Stimulated activated CD4-positive, alpha-beta T cell treated with anti-CD3 and anti-CD28 coated beads, Interleukin-1b, Interleukin-23, amount 100 ng/mL, for 1 hour (primary cell): Measurements from ENCODE around the gene PGLYRP1.

Experiments used
- DNase-seq, 2 donors: peaks; one replicate each; pipeline ENCODE4 v3.0.0-alpha.2; 2020; ENCODE audit warnings: low read depth in 2 of 2

PGLYRP1 gene, protein sequence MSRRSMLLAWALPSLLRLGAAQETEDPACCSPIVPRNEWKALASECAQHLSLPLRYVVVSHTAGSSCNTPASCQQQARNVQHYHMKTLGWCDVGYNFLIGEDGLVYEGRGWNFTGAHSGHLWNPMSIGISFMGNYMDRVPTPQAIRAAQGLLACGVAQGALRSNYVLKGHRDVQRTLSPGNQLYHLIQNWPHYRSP

DNA sequence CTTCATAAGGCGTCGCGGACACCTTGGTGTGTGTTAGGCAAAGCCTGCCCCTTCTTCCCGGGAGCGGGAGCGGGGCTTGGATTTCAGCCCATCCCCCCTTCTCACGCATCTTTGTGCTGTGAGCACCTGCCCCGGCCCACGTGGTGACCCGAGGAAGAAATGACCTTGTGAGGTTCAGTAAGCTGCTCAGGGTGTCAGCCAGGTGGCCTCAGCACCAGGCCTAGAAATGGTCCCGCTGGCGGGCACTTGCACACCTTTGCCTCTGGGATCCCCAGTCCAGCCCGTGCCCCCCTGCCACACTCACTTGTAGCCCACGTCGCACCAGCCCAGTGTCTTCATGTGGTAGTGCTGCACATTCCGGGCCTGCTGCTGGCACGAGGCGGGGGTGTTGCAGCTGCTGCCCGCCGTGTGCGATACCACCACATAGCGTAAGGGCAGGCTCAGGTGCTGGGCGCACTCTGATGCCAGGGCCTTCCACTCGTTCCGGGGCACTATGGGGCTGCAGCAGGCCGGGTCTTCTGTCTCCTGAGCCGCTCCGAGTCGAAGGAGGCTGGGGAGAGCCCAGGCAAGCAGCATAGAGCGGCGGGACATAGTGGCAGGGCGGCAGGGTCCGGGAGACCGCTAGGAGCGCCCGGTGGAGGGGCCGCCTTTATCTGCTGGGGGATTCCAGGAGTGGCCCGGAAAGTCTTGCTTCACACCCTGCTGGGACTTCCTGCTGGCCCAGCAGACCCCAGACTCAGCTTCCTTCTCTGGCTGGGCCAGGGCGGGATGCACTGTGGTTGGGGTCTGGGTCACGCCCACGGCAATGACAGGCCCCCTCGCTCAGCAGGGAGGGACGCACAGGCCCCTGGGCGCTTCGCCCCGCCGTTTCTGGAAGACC lies at the start of gene PGLYRP1:
Gene PGLYRP1 (minus strand): TSS at position 623 of the 880 bp plus-strand sequence. CDS start 32 bp downstream, at position 591.
- DNase-seq, result no peak

DNA sequence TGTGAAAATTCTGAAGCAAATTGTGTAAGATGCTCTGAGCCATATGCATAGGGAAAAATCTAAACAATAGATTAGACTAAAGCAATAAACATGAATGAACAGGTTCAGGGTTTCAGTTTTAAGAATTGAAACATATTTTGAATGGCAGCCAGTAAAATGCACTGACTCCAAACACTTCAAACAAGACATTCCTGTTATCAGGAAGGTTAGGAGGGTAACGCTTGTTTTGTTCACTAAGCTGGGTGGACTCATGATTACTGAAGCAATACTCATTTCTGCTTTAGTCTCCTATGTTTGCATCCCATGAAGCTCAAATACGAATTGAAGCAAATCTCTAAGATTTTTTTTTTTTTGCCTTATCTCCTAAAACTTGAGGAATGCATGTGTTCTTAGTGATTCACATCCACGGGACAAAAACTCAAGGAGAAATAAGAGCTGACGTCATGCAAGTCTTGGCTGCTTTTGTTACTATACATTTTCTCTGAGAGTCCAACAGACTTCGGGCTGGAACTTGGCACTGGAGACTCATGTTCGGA lies 47.0 kb upstream of the PGLYRP1 start:
- DNase-seq, result no peak

DNA sequence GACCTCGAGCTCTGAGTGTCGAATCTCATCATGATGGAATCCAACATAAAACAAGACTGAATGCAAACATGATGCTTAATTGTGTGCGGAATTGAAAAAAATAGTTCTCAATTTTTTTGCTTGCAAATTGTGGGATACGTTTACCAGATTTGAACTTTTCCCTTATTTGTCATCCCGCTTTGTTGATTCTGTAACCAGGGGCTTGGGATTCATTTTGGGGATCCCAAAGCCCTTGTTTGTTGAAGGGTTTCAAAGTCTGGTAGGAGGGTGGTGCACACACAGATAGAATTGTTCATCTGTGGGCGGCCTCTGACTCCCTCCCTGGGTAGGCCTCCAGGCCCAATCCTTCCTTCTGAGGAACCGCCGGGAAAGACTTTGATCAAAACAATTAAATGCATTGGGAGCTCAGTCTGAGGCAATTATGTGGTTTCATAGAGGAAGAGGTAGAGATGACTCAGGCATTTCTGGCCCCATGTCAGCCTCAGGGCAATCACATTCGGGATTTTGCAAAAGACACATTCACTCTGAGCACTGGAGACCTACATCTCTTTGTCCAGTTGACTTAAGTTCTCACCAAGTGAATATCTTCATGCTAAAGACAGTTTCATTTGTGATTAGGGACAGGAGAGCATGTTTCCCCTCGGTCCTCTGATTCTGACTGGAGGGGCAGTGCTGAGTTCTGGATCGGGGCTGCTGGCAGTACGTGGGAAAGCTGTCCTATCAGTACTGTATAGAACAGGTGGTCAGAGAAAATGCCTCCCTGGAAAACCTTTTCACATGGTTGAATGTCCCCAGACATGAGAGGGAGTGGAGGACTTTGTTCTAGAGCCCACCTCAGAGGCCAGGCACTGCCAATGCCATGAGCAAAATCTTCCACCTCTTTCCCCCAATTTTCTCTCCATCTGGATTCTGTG lies 45.7 kb upstream of the PGLYRP1 start:
- DNase-seq, result no peak

DNA sequence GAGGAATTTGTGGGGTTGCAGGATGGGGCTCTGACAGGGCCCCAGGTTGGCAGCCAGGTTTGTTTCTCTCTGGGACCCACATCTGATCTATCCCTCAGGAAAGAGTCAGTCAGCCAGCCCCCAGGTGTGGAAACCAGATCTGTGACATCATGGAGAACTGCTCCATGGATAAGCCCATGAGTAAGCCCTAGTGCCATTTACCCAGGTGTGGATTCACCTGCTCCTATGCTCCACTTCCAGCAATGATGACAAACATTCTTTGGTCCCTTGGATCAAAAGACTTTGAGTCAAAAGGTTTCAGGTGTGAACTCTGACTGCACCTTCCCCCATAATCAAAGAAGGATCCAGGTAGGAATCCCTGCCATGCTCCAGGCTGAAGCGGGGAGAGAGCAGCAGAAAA lies 44.8 kb upstream of the PGLYRP1 start:
- DNase-seq, result no peak

DNA sequence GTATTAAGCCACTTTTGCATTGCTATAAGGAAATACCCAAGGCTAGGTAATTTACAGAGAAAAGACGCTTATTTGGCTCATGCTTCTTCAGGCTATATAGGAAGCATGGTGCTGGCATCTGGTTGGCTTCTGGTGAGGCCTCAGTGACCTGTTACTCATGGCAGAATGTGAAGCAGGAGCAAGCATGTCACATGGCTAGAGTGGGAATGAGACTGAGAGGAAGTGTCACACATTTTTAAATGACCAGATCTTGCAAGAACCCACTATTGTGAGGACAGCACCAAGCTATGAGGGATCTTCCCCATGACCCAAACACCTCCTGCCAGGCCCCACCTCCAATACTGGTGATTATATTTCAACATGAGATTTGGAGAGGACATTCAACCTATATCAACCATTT lies 43.6 kb upstream of the PGLYRP1 start:
- DNase-seq, result no peak

DNA sequence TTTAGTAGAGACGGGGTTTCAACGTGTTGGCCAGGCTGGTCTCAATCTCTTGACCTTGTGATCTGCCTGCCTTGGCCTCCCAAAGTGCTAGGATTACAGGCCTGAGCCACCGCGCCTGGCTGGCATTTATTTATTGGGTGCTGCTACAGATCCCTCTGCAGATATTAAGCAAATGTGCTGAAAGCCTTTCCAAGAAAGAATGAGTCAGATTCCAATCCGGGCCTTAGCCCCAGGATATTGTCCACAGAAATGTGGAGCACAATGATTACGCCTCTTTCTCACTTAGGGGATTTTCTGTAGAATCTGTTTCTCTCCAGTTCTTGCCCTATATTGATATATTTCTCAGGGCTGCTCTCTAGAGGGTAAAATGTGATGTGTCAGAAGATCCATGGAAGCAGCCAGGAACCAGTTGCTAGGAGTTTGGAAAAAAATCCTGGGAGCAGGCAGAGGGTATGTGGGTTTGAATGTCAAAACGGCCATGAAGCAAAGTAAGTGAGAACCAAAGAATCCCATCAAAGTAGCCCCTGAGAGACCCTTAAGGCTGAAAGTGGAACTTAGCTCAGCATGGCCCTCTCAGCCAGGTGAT lies 42.7 kb upstream of the PGLYRP1 start:
- DNase-seq, result no peak

DNA sequence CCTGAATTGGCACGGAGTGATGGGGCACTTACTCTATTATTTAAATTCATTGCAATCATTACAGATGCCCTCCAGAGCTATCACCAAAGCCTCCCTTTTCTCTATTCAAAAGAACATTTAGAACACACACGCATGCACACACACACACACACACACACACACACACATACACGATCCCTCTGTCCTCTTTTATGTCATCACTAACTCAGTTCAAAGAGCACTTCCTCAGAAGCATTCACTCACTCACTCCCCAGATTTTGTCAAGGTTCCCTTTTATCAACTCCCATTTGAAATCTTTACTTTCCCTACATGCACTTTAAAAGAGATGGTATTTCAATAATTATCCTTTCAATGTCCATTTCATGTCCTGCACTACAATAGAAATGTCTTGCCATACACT lies 40.3 kb upstream of the PGLYRP1 start:
- no peak for DNase-seq

DNA sequence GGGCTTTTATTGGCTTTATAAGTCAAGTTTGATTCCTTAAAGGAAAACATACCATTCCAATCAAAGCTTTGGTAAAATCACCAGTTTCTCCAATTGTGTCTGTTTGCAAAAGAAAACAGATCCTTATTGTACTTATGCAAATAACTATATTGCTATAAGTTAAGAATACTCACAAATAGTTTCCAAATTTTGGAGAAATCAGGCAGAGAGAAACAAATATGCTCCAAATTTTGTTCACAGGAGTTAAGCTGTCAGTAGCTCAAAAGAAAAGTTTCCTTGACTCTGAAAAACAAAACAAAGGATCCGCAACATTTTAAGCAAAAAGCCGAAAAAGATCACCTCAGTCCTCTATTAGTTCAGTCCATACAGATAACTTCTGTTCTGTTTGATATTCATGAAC lies 37.2 kb upstream of the PGLYRP1 start:
- no peak for DNase-seq

DNA sequence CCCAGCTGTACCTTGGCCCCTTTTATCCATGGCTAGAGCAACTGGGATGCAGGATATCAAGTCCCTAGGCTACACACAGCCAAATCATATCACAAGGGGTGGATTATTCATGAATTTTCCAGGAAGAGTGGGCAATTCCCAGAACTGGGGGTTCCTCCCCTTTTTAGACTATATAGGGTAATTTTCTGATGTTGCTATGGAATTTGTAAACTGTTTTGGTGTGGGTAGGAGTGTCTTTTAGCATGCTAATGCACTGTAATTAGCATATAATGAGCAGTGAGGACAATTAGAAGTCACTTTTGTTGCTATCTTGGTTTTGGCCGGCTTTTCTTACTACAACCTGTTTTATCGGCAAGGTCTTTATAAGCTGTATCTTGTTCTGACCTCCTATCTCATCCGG lies 35.9 kb upstream of the PGLYRP1 start:
- no peak for DNase-seq

DNA sequence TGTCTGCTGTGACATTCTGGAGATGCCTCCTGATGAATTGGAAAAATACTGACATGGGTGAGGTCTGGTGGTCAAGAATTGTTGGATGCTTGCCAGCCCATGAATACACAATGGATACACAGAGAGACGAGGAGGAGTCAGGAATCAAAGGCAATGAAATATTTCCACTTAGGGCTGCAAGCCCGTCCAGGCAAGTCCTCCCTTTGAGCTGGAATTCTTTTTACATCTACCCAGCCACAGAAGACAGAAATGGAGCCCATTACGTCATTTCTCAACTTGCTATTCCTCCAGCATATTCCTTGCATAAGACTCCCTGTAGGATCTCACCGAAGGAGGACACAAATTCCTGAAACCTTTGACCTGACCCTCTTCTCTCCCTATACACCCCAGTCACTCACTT lies 33.7 kb upstream of the PGLYRP1 start:
- no peak for DNase-seq

DNA sequence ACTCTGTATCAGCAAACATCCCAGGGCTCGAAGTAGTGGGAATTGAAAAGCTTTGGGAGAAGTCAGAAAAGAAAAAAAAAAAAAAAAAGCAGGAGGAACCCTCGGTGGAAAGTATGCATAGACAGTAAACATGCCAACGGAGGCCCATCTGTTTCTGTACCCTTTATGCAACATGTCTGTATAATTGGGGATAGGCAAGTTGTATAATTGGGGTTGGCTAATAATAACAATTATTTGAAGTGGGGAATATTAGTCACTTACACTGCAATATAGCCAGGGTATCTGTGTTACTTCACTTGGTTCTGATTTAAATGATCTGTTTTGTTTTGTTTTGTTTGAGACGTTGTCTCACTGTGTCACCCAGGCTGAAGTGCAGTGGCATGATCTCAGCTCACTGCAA lies 30.0 kb upstream of the PGLYRP1 start:
- no peak for DNase-seq

DNA sequence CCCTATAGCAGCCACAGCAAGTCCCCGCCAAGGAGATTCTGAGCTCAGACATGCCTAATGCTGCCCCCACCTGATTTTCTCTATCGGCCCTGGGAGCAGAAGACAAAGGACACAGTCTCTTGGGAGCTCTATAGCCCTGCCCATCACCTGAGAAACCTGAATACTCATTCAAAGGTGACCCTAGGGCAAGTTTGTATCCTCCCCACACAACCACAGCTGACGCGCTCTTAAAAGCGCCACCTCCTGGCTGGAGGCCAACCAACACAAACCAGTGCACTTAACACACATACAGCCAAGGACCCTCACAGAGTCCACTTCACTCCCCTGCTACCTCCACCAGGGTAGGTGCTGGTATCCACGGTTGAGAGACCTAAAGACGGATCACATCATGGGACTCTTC lies 26.7 kb upstream of the PGLYRP1 start:
- DNase-seq, result no peak

DNA sequence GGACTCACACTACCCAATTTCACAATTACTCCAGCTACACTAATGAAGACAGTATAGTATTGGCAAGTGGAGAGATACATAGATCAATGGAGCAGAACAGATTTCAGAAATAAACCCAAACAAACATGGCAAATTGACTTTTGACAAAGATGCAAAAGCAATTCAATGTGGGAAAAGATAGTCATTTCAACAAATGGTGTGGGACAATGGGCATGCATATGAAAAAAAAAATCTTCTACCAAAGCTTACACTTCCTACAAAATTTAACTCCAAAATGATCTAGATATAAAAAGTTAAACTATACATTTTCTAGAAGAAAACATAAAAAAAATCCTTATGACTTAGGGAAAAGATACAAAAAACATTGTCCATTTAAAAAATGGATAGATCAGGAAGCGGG lies 20.7 kb upstream of the PGLYRP1 start:
- no peak for DNase-seq

DNA sequence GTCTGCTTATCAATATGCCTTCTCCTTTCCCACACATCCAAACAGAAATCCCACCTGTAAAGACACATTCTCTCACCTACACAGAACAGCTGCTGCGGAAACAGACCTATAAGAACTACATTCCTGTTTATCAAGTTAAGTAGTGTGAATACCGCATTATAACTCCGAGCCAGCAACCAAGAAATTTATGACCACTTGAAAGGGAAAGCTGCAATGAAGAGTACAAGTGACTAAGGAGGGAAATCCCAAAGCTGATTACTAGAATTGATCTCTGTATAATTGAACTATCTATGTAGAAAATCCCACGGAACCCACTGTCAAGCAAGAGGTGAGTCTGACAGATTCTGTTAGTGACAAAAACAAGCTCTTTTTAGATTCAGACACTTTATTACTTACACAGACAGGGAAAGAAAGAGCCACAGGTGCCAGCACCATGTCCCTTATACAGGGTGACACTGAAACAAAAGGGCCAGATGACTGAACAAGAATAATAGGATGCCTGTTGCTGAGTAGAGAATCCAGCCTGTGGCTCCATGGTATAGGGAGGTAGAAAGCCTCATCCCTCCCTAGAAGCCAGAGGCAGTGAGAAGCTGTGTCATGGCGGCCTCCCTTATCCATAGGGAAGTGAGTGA lies 19.5 kb upstream of the PGLYRP1 start:
- DNase-seq, result no peak

DNA sequence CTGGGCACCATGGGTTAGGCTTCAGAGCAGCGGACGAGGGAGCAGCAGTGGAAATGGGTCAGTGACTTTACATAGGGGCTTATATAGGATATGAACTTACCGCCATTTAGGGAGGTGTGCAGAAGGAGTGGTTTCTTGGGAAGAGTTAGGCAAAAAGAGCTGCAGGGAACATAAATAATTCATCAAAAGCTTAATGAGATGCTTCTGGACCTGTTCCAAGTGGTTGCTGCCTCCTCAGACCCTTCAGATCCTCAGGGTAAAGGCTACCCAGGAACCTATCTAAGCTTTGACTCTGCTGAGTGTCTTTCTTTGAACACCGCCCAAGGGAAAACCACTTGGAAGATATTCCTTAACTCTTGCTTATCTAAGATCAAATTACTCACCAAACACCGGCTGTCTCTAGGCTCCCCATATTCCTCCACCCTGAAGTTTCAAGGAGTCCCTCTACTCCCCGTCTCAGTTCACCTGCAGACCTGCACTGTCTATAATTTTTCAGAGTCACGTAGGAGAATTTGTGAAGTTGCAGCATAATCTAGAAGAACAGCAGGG lies 18.2 kb upstream of the PGLYRP1 start, which contains the start of gene IGFL4:
Gene IGFL4 (minus strand): TSS at position 51 of the 549 bp plus-strand sequence. CDS start 40 bp downstream, at position 11.
- DNase-seq, result no peak

DNA sequence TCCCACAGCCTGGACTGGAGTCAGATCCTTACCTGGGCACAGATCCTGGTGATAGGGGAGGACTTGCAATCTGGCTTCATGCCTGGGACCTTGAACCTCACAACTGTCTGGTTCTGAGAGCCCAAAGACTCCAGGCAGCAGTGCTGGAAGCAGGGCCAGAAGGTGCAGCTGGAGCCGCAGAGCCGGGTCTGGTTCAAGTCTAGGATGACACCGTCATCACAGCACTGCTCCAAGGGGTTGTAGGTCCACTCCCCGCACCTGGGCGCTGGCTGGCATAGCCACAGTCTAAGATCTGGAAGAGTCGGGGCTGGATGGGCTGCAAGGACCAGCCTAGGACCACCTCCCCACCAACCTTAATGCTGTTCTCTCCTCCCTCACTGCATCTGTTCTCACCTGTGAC lies 17.3 kb upstream of the PGLYRP1 start:
- DNase-seq, result no peak

DNA sequence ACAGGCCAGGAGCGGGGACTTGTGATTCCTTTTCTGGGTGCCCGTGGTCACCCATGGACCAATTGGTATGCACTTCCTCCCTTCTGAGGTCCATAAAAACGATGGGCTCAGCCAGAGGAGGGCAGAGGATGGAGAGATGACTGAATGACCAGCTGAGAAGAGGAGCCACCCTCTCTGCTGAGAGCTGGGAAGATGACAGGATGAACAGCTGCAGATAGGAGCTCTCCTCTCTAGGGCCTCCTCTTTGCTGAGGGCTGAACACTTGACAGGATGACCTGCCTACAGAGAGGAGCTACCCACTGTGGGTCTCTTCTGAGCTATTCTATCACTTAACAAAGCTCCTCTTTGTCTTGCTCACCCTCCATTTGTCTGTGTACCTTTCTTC lies 13.9 kb upstream of the PGLYRP1 start:
- no peak for DNase-seq

DNA sequence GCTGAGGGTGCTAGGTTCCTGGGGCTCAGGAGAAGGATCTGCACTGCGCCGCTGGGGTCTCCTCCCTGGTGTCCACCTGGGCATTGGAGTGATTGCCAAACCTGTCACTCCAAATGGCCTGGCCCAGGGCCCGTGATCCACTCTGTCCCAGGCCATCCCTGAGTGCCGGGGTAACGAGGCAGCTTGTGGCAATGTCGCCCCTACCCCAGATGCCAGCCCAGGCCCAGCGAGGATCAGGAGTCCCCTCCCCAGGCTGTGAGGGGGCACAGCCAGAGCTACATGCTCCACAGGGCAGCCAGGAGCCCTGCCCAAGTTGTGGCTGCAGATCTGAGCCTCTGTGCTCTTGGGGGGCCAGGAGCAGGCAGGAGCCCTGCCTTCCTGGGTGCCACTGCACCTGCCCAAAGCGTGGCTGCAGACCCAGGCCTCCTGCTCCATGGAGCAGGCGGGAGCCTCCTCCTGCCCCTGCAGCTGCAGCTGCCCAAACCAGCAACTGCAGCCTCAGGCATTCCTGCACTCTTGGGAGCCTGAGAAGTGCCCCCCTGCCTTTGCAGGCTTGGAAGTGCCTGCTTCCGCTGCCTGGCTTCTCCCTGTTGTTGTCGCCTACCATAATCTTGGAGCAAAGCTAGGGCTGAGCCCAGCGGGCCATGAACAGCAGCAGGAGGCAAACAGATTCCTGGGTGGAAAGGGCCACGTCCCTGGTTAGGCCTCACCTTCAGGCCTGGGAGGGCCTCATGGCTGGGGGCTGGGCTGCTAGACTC lies 13.3 kb upstream of the PGLYRP1 start:
- DNase-seq, result no peak

DNA sequence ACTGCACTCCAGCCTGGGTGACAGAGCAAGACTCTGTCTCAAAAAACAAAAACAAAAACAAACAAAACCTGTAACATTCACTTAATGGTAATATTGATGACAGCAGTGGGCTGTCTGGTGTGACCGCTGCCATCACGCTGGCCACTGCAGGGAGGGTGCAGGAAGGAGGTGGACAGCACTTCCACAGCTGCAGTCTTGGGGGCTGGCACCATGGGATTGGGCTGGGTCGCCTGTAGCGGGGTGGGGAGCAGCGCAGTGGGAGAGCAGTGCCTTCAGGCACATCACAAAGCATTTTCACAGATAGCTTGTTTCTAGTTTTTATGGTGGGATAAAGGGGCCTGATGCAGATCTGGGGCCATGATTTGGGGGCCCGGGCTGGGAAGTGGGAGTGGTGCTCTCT lies 12.7 kb upstream of the PGLYRP1 start:
- no peak for DNase-seq

DNA sequence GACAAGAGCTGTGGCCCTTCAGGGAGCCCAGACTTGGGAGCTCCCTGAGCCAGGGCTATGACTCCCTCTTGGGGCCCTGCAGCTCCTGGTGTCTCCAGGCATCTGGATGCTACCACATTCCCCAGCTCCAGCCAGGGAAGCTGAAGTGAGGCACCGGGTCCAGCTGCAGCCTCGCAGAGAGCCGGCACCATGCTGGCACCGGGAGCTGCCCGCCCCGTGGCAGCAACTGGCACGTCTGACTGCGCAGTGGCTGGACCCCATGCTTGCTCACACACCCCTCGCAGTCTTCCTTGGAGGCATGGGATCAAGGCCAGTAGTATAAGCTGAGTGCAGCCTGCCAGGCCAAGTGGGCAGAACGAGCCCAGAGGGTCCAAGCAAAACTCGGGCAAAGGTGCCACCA lies 10.5 kb upstream of the PGLYRP1 start:
- no peak for DNase-seq
